ENCODE measurements around the gene PLCB1.

GRCh38 chr20:8803941-8804340, 671.9 kb downstream of the PLCB1 start:
- TF ChIP-seq CTCF (conservative IDR thresholded peaks at IDR 0.05 in 1 of 2, IDR thresholded peaks at IDR 0.05 in 1 of 2; ENCODE audit: extremely low read depth in 1 of 2, insufficient read depth in 1 of 2, low read depth in 1 of 2, low read length in 2 of 2) (no peak), EZH2 (IDR thresholded peaks at IDR 0.05; ENCODE audit: borderline replicate concordance, low read length) (no peak)
